ENCODE measurements around the gene NCF2.

DNA sequence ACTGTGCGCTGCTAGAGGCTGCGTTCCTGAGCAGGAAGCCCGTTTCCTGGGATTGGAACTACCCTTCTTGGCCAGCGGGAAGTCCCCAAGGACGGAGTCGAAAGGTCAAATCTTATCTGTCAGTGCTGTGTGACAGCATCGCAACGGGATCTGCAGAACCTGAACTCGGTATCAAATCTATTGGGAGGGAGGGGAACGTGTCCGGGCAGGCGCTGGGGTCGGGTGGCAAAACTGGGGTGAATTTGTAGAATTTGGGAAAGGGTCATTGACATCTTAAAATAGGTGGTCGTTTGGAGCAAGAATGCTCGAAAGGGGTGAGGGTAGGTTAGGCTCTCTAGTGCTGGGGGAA lies 46.0 kb upstream of the NCF2 start:
- TF ChIP-seq, protein P1, sequence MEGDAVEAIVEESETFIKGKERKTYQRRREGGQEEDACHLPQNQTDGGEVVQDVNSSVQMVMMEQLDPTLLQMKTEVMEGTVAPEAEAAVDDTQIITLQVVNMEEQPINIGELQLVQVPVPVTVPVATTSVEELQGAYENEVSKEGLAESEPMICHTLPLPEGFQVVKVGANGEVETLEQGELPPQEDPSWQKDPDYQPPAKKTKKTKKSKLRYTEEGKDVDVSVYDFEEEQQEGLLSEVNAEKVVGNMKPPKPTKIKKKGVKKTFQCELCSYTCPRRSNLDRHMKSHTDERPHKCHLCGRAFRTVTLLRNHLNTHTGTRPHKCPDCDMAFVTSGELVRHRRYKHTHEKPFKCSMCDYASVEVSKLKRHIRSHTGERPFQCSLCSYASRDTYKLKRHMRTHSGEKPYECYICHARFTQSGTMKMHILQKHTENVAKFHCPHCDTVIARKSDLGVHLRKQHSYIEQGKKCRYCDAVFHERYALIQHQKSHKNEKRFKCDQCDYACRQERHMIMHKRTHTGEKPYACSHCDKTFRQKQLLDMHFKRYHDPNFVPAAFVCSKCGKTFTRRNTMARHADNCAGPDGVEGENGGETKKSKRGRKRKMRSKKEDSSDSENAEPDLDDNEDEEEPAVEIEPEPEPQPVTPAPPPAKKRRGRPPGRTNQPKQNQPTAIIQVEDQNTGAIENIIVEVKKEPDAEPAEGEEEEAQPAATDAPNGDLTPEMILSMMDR (IDR thresholded peaks at IDR 0.05) = no peak
- no peak for TF ChIP-seq EZH2 (IDR thresholded peaks at IDR 0.05; ENCODE audit: borderline replicate concordance, insufficient read depth, low read depth, low read length, poor library complexity, severe bottlenecking)

Data from B cell (primary cell).